Panc1 (cell line): ENCODE measurements around the gene IQSEC2. TPM values are rescaled to one million over a fixed set of nuclear protein-coding genes. Genes with fewer than 3 reads are reported as not detected.

ENCODE experiments used
- ATAC-seq: fragments of 200-7000 bp; cut with Tn5 transposase; 2 replicates; pipeline ENCODE4 v1.9.1; 2020; ENCODE audit warnings: mild to moderate bottlenecking, moderate library complexity
- BruUV-seq: library from RNA; stranded (reverse); fragments of 400-500 nt; replicated peaks from 2 replicates; lab custom pipeline; 2021; lab: Mats Ljungman, UMichigan
- CTCF ChIA-PET: fragments of 300-600 bp; sonication (Branson Sonifier 250); formaldehyde crosslinking; loops from one replicate; lab custom pipeline; 2022; ENCODE audit warnings: antibody characterized with exemption; lab: Charles Lee
- POLR2A ChIA-PET: fragments of 300-600 bp; sonication (Branson Sonifier 250); formaldehyde crosslinking; loops from one replicate; lab custom pipeline; 2022; ENCODE audit warnings: antibody characterized with exemption; lab: Charles Lee
- DNase-seq: peaks from one replicate; pipeline ENCODE4 v3.0.0-alpha.2; 2010; ENCODE audit warnings: low read depth, low spot score
- H3K27ac ChIP-seq: 2 replicates; pipeline ENCODE4 v1.5.1; 2011; ENCODE audit warnings: mild to moderate bottlenecking, low read length, inconsistent platforms
- H3K27me3 ChIP-seq: fragments of 200-500 bp; sonication (Bioruptor generic); 2 replicates; pipeline ENCODE4 v1.6.0; 2014; ENCODE audit warnings: low read length, inconsistent platforms; ENCODE audit not compliant: control insufficient read depth, insufficient read depth
- H3K36me3 ChIP-seq: fragments of 200-500 bp; sonication (Bioruptor generic); 2 replicates; pipeline ENCODE4 v1.5.1; 2014; ENCODE audit warnings: inconsistent platforms, mild to moderate bottlenecking, low read length, moderate library complexity; ENCODE audit not compliant: control insufficient read depth, insufficient read depth
- H3K4me1 ChIP-seq: 2 replicates; pipeline ENCODE4 v1.5.1; 2011; ENCODE audit warnings: inconsistent platforms, mild to moderate bottlenecking, low read length, moderate library complexity; ENCODE audit not compliant: control insufficient read depth, insufficient read depth
- H3K4me3 ChIP-seq, 2 experiments: 2 replicates each; pipeline ENCODE4 v1.5.1; 2011 to 2012; ENCODE audit warnings: low read depth in 2 of 2, low read length in 2 of 2, mild to moderate bottlenecking in 2 of 2, inconsistent platforms in 1 of 2, moderate library complexity in 1 of 2
- H3K9me3 ChIP-seq: fragments of 200-500 bp; sonication (Bioruptor generic); 2 replicates; pipeline ENCODE4 v1.5.1; 2014; ENCODE audit warnings: low read depth, mild to moderate bottlenecking, inconsistent platforms, low read length, moderate library complexity; ENCODE audit not compliant: control insufficient read depth, insufficient read depth
- CTCF ChIP-seq: fragments of 450-650 bp; IDR thresholded peaks from 2 replicates; pipeline ENCODE4 v1.5.1; 2017; ENCODE audit warnings: mild to moderate bottlenecking
- POLR2AphosphoS5 ChIP-seq: IDR thresholded peaks from 2 replicates; pipeline ENCODE4 v1.6.1; 2012; ENCODE audit warnings: mild to moderate bottlenecking, low read depth, low read length, moderate library complexity
- REST ChIP-seq, 2 experiments: IDR thresholded peaks; 2 replicates each; pipeline ENCODE4 v1.6.1; 2011 to 2012; ENCODE audit warnings: low read depth in 2 of 2, control low read depth in 1 of 2, low read length in 1 of 2, mild to moderate bottlenecking in 1 of 2, moderate library complexity in 1 of 2; ENCODE audit not compliant: insufficient read depth in 1 of 2
- SIN3A ChIP-seq: IDR thresholded peaks from 2 replicates; pipeline ENCODE4 v1.6.1; 2012; ENCODE audit warnings: low read depth, mild to moderate bottlenecking, low read length, moderate library complexity, borderline replicate concordance; ENCODE audit not compliant: insufficient read depth
- TCF7L2 ChIP-seq: IDR thresholded peaks from 2 replicates; pipeline ENCODE4 v1.6.1; 2011; ENCODE audit warnings: mild to moderate bottlenecking, low read depth, low read length, inconsistent platforms
- in situ Hi-C: cut with HindIII; loops from 2 replicates; pipeline ENCODE4 v1.10.0; 2016; ENCODE audit warnings: low sequenced_read_pairs, low pct_unique_long_range_greater_than_20kb
- intact Hi-C: fragments of 100-400 bp; cut with micrococcal nuclease; formaldehyde crosslinking; loops from one replicate; pipeline ENCODE4 v1.10.0; 2022; ENCODE audit not compliant: unreplicated experiment
- total RNA-seq: library from RNA; stranded (reverse); gene quantifications from one replicate; pipeline ENCODE4 v1.2.1, GENCODE V29; 2021; ENCODE audit not compliant: unreplicated experiment

IQSEC2 gene
- total RNA-seq, 1 experiment from 2014 or later, result 38.8 TPM

GRCh38 chrX:53319614-53320542 lies 38.5 kb upstream of the IQSEC2 start:
- POLR2A ChIA-PET, result no interaction called here
- H3K4me3 ChIP-seq, result peak overlapping the region; percentile 52 to 63
- no peaks in the 10 kb centered on the region for H3K36me3 ChIP-seq
- BruUV-seq, result no TSS peak
- CTCF ChIA-PET, result interaction anchor here (0.6 to 1.0 kb wide), 5 partner anchors 30 to 103 kb away, joined by 3 to 6 read pairs (median 4); partner anchors contain the start of gene RIBC1
- ATAC-seq (no peak), DNase-seq (no peak)
- TF ChIP-seq SIN3A, result no peak
- no peak for TF ChIP-seq REST (IDR thresholded peaks at IDR 0.05; ENCODE audit: insufficient read depth in 1 of 2, low read depth in 2 of 2, low read length in 1 of 2)
- TF ChIP-seq TCF7L2, result no peak
- TF ChIP-seq CTCF, result no peak
- no peak for TF ChIP-seq POLR2AphosphoS5
- in situ Hi-C loops (no loop called here), intact Hi-C loops (no loop called here)
- H3K4me1 ChIP-seq, result peaks cover 3% of the 10 kb centered on the region
- no peaks in the 10 kb centered on the region for H3K9me3 ChIP-seq
- peaks cover 5% of the 10 kb centered on the region for H3K27me3 ChIP-seq
- H3K27ac ChIP-seq, result no peak overlapping the region

GRCh38 chrX:53318766-53319353 lies 37.5 kb upstream of the IQSEC2 start:
- in situ Hi-C loops, result no loop called here
- peaks cover 2% of the 10 kb centered on the region for H3K27me3 ChIP-seq
- H3K4me3 ChIP-seq, result peak overlapping the region in 1 of 2 experiments; percentile 52; a peak in 2 of 4 replicates
- CTCF ChIA-PET, result interaction anchor here (0.6 to 1.4 kb wide), 5 partner anchors 12 to 163 kb away, joined by 3 to 6 read pairs (median 3); no protein-coding TSS in a partner anchor
- POLR2A ChIA-PET, result no interaction called here
- peaks cover 3% of the 10 kb centered on the region for H3K4me1 ChIP-seq
- H3K9me3 ChIP-seq, result no peaks in the 10 kb centered on the region
- no peak for TF ChIP-seq POLR2AphosphoS5
- no peak for TF ChIP-seq TCF7L2
- no peak for TF ChIP-seq REST (IDR thresholded peaks at IDR 0.05; ENCODE audit: insufficient read depth in 1 of 2, low read depth in 2 of 2, low read length in 1 of 2)
- no peak for TF ChIP-seq SIN3A
- TF ChIP-seq CTCF, result no peak
- H3K27ac ChIP-seq, result no peak overlapping the region
- no TSS peak for BruUV-seq
- DNase-seq (no peak), ATAC-seq (no peak)
- H3K36me3 ChIP-seq, result no peaks in the 10 kb centered on the region
- intact Hi-C loops, result no loop called here
